GM18951 (cell line): ENCODE measurements around the gene BCAS4.

ENCODE experiments used
- POLR2A ChIP-seq: IDR thresholded peaks from 4 replicates; pipeline ENCODE4 v1.6.1; 2011; ENCODE audit warnings: mild to moderate bottlenecking; ENCODE audit not compliant: insufficient read length, insufficient read depth; ENCODE audit errors: extremely low read depth
- in situ Hi-C: fragments of 300-500 bp; cut with MboI; formaldehyde crosslinking; loops from one replicate; pipeline ENCODE4 v1.12.0; 2022; ENCODE audit warnings: low sequenced_read_pairs, mixed read lengths, inconsistent platforms; ENCODE audit not compliant: unreplicated experiment

Gene BCAS4

DNA sequence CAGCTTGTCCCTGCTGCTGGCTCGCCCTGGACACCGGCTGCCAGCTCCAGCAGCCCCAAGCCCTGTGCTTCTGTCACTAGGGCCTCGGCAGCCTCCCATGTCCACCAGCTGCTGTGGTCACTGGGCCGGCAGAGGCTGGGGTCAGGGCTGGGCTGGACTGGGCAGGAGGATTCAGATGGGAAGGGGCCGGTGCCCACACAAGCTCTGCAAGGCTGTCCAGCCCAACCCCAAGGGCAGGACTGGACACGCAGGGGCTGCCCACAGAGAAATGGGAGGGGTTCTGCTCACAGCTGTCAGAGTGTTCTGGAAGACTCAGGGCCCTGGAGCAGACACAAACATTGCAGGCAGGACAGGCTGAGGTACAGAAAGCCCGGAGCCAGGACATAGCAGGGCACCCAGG is 70.7 kb downstream of the BCAS4 start:
- no peak for TF ChIP-seq POLR2A
- in situ Hi-C loops = no loop called here

DNA sequence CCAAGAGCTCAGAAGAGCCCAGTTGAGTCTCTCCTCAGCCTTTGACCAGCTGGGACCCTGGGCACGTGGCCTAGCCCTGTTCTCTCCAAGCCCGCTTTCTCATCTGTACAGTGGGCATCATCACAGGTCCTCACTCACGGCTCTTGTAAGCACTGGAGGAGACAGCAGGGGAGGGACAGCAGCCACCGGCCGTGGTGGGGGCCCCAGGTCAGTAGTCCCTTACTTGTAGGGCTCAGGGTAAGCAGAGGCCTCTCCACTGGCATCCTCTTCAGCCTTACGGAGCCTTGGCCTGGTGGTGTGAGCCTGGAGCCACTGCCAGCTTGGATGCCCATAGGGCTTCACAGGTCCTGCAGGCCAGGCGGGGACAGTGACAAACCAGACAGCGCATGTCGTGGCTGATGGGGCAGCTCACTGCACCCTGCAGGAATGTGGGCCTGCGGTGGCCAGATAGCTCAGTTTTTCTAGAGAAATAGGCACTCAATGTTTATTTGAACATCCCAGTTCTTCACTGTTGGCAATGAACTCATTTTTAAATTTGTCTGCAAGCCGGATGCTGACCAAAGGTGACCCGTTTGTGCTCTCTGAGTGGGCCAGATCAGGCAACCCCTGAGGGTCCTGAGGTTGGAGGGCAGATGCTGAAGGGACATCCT is 71.3 kb downstream of the BCAS4 start:
- TF ChIP-seq POLR2A = peak; percentile 13
- in situ Hi-C loops = no loop called here

DNA sequence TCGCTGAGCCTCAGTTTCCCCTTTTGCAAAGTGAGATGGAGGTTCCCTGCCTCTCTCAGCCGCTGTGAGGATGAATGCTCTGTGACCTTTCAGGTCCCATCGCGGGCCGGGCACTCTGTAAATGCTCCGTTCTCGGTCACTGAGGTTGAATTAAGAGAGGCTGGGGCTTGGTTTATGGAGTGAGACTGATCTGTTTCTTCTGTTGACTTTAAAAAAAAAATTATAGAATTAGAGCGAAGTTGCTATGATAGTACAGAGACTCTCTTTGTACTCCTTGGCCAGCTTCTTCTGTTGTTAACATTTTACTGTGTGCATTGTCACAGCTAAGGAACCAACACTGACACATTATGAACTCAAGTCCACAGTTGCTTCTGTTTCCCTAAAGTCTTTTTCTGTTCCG is 72.0 kb downstream of the BCAS4 start:
- TF ChIP-seq POLR2A = no peak
- in situ Hi-C loops = no loop called here

DNA sequence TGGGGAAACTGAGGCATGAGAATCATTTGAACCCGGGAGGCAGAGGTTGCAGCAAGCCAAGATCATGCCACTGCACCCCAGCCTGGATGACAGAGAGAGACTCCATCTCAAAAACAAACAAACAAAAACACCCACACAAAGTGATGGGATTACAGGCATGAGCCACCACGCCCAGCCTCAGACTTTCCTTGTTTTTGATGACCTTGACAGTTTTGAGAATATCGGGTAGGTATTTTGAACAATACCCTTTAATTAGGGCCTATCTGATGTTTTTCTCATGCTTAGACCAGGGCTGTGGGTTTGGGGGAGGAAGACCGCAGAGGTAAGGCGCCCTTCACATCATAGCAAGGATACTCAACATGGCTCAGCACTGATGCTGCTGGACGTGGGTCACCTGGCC is 72.9 kb downstream of the BCAS4 start:
- TF ChIP-seq POLR2A = no peak
- in situ Hi-C loops = no loop called here

DNA sequence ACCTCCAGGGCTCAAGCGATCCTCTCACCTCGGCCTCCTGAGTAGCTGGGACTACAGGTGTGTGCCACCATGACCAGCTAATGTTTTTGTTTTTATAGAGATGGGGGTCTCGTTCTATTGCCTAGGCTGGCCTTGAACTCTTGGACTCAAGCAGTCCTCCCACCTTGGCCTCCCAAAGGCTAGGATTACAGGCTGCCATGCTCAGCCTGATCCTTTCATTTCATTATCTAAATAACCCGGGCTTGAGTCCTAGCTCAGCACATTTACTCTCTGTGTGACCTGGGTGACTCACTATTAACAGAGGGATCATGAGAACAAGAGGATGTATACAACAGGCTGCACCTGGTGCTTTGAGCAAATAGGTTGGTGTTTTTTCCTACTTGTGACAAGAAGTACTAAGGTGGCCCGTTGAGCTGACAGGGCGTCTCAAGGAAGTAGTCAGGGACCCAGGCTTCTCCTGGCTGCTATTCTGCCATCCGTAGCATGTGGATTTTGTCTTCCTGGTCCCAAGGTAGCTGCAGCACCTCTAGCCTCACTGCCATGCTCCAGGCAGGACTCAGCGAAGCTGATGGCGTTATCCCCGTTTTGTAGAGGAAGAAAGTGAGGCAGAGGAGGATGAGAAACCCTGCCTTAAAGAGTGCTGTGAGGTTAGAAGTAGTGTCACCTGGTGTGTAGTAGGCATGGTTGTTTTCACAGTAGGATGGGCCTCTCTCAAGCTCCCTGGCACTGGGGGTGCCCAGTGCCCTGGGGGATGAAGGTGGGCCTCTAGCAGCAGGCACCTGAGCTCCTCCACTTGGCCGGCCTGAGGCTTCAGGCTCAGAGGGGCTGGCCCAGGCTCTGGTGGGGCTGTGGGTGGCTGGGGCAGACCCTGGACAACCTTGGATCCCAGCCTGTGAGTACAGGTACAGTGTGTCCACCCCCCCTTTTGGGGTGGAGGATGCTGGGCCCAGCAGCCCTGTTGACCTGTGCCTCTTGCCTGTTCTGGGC is 73.9 kb downstream of the BCAS4 start:
- in situ Hi-C loops = no loop called here

DNA sequence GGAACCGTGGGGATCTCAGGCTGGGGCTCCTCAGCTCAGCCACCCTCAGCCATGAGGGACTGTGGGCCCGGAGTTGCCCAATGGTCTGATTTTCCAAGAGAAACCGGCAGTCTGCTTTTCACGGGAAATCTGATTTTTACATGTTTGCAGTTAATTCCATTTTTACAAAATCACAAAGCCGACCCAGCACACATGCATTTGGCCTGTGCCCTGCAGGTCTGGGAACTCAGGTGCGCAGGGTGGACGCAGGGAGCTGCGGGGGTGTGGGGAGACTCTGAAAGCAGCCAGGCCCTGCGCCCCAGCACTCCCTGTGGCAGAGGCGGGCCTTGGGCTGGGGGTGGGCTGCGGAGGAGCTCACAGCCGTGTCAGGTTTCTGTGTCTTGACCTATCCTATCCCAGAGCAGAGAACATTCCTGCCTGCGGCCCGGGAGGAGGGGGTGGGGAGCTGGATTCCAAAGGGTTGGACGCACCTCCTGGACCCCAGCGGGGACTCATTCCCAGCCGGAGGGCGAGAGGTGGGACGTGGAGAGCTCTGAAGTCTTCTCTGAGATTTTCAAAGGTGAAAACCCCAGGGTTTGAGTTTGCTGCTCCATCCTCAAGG is 75.8 kb downstream of the BCAS4 start:
- TF ChIP-seq POLR2A = no peak
- in situ Hi-C loops = no loop called here

More for the DNA sequence above, 73.9 kb downstream of the BCAS4 start:
- no peak for TF ChIP-seq POLR2A

DNA sequence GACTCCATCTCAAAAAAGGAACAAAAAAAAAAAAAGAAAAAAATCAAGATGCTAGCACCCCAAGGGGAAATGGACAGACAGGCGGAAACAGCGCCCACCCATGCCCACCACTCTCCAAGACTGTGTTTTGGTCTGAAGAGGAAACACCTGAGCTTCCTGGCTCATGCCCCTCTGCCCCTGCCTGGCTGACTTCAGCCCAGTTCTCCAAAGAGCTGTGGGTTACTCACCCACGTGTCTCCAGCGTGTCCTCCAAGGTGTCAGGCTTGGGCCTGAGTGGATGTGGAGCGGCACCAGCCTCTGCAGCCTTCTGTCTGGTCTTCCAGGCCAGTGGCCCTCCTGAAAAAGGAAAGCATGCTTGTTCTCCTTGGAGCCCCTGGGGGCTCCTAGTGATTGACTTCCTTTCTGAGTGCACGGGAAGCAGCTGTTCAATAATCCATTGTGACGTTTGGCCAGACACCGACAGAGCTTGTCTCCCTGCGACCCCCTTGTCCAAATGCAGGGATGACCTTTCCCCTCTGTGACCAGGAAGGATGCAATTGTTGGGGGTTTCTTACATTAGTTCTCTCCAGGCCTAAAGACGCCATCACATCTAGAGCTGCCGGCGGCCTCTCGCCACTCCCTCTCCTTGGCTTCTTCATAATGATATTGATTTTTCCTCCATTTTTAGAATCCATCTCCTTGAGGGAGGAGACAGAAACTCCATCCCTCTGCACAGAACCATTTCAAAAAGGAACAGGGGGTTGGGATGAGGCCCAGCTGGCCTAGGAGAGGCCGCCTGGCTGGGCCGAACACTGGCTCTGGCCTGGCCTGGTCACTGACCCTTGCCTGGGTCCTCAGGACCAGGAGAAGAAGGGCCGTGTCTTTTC is 77.9 kb downstream of the BCAS4 start:
- in situ Hi-C loops = no loop called here
- TF ChIP-seq POLR2A = no peak

DNA sequence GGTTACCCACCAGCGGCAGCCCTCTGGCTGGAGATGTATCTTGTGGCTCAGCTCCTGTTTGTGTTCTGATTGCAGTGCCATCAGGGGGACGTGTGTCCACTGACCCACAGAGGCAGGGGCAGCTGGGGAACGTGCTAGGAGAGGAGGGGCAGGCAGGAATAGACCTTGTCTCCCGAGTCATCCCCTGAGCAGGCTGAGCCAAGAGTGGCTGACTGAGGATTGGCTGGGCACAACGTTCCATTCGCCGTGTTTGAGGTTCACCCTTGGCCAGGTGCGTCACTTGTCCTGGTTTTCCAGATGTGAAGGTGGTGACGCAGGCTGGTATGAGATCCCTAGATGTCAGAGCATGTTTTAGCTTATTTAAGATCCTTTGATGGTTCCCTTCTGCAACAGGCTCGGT is 78.7 kb downstream of the BCAS4 start:
- TF ChIP-seq POLR2A = no peak
- in situ Hi-C loops = no loop called here

DNA sequence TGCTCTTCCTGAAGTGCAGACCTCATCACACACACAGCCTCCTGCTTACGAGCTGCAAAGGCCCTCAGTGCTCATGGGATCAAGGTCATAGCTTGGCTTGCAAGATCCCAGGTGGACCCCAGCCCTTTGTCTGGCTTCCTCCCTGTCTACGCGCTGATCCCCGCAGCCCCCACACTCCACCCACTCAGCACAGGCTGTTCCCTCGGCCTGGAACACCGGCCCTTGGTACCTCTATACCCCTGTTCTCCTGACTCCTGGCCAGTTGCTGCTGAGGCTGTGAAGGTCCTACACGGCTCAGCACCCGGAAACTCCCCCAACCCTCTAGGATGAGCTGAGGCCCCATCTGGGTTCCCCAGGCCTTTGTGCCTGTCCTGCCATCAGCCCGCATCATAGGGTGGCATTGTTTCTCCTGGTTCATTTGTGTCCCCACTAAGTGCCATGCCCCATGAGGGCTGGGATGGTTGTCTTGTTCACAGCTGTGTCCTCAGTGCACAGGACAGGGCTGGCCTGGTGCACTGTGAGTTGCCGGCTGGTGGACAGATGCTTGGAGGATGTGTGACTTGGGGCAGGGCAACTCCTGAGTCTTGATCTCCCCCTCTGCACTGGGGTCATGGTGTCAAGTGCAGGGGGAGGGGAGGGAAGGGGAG is 79.4 kb downstream of the BCAS4 start:
- no peak for TF ChIP-seq POLR2A
- in situ Hi-C loops = no loop called here

DNA sequence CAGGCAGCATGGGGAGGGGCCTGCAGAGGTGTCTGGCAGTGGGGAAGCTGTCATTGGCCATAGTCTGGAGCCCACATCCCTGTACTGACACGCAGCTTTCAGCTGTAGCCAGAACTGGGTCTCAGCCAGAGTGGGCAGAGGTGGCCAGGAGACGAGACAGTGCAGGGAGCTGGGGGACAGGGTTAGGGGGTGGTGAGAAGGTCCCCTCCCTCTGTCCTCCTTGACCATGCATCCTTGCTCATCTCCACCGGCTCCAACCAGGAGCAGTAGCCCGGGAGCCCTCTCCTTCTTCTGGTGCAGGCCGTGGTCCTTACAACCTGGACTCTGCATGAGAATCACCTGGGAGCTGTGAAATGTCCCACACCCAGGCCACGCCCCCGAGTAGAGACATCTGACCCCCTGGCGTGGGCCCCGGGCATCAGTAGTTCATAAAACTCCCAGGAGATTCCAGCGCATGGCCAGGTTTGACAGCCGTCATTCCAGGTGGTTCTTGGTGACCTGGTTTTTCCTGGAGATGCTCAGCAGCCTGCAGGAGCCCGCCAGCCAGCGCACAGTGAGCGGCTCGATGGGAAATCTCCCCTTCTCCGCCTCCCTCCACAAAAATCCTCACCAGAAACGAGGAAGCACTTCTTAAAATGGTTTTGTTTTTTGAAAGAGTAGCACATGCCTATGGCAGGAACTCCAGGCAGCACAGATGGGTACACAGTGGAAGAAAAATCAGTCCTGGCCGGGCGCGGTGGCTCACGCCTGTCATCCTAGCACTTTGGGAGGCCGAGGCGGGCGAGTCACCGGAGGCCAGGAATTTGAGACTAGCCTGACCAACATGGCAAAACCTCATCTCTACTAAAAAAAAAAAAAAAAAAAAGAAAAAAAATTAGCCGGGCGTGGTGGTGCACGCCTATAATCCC is 80.2 kb downstream of the BCAS4 start:
- in situ Hi-C loops = no loop called here
- TF ChIP-seq POLR2A = no peak

DNA sequence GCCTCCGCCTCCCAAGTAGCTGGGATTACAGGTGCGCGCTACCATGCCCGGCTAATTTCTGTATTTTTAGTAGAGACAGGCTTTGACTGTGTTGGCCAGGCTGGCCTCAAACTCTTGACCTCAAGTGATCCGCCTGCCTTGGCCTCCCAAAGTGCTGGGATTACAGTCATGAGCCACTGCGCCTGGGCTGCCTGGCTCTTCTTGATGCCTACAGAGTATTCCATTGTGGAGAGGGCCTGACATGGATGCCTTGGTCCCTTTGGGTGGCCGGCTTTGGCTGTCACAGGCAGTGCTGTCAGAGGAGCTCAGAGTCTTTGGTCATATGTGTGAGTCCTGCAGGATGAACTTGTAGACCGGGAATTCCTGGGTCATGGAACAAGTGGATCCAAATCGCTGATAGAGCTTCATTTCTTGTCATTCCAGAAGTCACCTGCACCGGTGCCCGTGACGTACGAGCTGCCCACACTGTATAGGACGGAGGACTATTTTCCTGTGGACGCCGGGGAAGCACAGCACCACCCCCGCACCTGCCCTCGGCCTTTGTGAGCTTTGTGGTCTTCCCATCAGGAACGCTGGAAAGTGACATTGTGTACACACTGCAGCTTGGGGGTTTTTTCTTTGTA is 81.3 kb downstream of the BCAS4 start:
- in situ Hi-C loops = no loop called here
- no peak for TF ChIP-seq POLR2A

DNA sequence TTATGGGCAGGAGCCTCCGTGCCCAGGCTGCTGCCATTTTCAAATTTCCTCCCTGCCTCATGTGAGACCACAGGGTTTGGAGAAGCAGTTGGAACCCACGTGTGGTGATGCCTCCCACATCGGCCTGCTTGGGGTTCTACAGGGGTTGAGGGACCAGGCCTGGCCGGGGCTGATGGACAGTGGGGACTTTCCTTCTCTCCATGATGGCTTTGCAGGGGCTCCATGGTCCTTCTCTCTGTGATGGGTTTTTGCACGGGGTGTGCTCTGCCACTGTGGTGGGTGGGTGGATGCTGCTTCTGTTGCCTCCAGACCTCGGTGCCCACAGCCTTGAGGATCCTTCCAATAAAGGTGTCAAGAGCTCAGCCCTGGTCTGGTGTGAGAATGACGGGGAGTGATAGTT is 82.0 kb downstream of the BCAS4 start:
- in situ Hi-C loops = no loop called here
- TF ChIP-seq POLR2A = no peak
